Measurements from ENCODE around the gene CSHL1.
"Not testable (repeated sequence)": the region's sequence is repeated elsewhere in the genome, so short reads cannot be mapped to it uniquely, and the experiment has no call there.

- not testable (repeated sequence) for TF ChIP-seq TAF1 (IDR thresholded peaks at IDR 0.05; ENCODE audit: borderline replicate concordance, low read depth, low read length); POLR2A (IDR thresholded peaks at IDR 0.05; ENCODE audit: low read depth, low read length); POLR2AphosphoS5 (IDR thresholded peaks at IDR 0.05; ENCODE audit: low read depth, low read length)
These were observed 25.9 kb downstream of the CSHL1 start for GRCh38 chr17:63885119-63885518.

All from GM12892 (cell line).